ENCODE data around the gene CDK7.

CDK7 gene

GRCh38 chr5:69300537-69301203 lies 66.0 kb downstream of the CDK7 start:
- Histone ChIP-seq H3K4ac (ENCODE audit: low read length) (no peak overlapping the region), H4K8ac (ENCODE audit: low read depth, low read length) (no peak overlapping the region), H3K9me3 (replicated peaks in 1 of 2; ENCODE audit: control insufficient read depth in 2 of 2, insufficient read depth in 1 of 2, low read depth in 1 of 2, low read length in 2 of 2) (no peaks in the 10 kb centered on the region), H2AK5ac (ENCODE audit: low read depth, low read length) (no peak overlapping the region), H3K4me1 (ENCODE audit: control insufficient read depth in 2 of 2, insufficient read depth in 1 of 2, low read depth in 1 of 2, low read length in 2 of 2) (no peaks in the 10 kb centered on the region), H2BK15ac (ENCODE audit: low read length) (no peak overlapping the region), H2AFZ (ENCODE audit: low read length) (peak overlapping the region; percentile 2), H2BK120ac (ENCODE audit: low read depth, low read length) (no peak overlapping the region), H2BK5ac (ENCODE audit: low read length) (no peak overlapping the region), H3K27ac (replicated peaks; ENCODE audit: low read length) (no peak overlapping the region), H3K36me3 (replicated peaks in 1 of 2; ENCODE audit: control insufficient read depth in 2 of 2, insufficient read depth in 2 of 2, low read length in 2 of 2) (no peaks in the 10 kb centered on the region), H3K27me3 (ENCODE audit: control insufficient read depth in 3 of 3, insufficient read depth in 3 of 3, low read depth in 1 of 3, low read length in 3 of 3) (no peaks in the 10 kb centered on the region), H3K4me3 (ENCODE audit: low read length in 2 of 2) (no peak overlapping the region), H4K91ac (ENCODE audit: low read depth, low read length, poor library complexity) (no peak overlapping the region), H3K4me2 (ENCODE audit: insufficient read depth, low read length, poor library complexity, severe bottlenecking) (no peak overlapping the region), H3K14ac (ENCODE audit: low read length) (no peak overlapping the region), H2BK12ac (ENCODE audit: low read length) (no peak overlapping the region), H3K79me1 (ENCODE audit: low read depth, low read length) (no peaks in the 10 kb centered on the region), H3K23ac (ENCODE audit: low read depth, low read length, poor library complexity) (no peak overlapping the region), H3K9ac (ENCODE audit: low read depth, low read length, poor library complexity) (no peak overlapping the region), H3K18ac (ENCODE audit: low read length) (no peak overlapping the region)
- WGBS, 2 donors (ENCODE audit: extremely low coverage in 2 of 2, insufficient read length in 2 of 2, insufficient replicate concordance in 1 of 2): no CpG with 5 or more reads among the region's 5 CpGs
- DNase-seq (ENCODE audit: low spot score): no peak

GRCh38 chr5:69305512-69305911 lies 70.8 kb downstream of the CDK7 start:
- no peak overlapping the region for H2BK12ac ChIP-seq (ENCODE audit: low read length)
- H3K27ac ChIP-seq (replicated peaks; ENCODE audit: low read length): no peak overlapping the region
- no peak overlapping the region for H3K4me3 ChIP-seq (ENCODE audit: low read length in 2 of 2)
- no peak overlapping the region for H3K18ac ChIP-seq (ENCODE audit: low read length)
- H3K27me3 ChIP-seq (ENCODE audit: control insufficient read depth in 3 of 3, insufficient read depth in 3 of 3, low read depth in 1 of 3, low read length in 3 of 3): no peaks in the 10 kb centered on the region
- no peak overlapping the region for H3K4ac ChIP-seq (ENCODE audit: low read length)
- H2BK15ac ChIP-seq (ENCODE audit: low read length): no peak overlapping the region
- no peaks in the 10 kb centered on the region for H3K79me1 ChIP-seq (ENCODE audit: low read depth, low read length)
- no peak overlapping the region for H4K91ac ChIP-seq (ENCODE audit: low read depth, low read length, poor library complexity)
- no peaks in the 10 kb centered on the region for H3K4me1 ChIP-seq (ENCODE audit: control insufficient read depth in 2 of 2, insufficient read depth in 1 of 2, low read depth in 1 of 2, low read length in 2 of 2)
- no peaks in the 10 kb centered on the region for H3K36me3 ChIP-seq (replicated peaks in 1 of 2; ENCODE audit: control insufficient read depth in 2 of 2, insufficient read depth in 2 of 2, low read length in 2 of 2)
- DNase-seq (ENCODE audit: low spot score): no peak
- H3K9me3 ChIP-seq (replicated peaks in 1 of 2; ENCODE audit: control insufficient read depth in 2 of 2, insufficient read depth in 1 of 2, low read depth in 1 of 2, low read length in 2 of 2): no peaks in the 10 kb centered on the region
- H3K14ac ChIP-seq (ENCODE audit: low read length): no peak overlapping the region
- H2AFZ ChIP-seq (ENCODE audit: low read length): no peak overlapping the region
- H2BK120ac ChIP-seq (ENCODE audit: low read depth, low read length): no peak overlapping the region
- H3K23ac ChIP-seq (ENCODE audit: low read depth, low read length, poor library complexity): no peak overlapping the region
- H4K8ac ChIP-seq (ENCODE audit: low read depth, low read length): no peak overlapping the region
- H2AK5ac ChIP-seq (ENCODE audit: low read depth, low read length): no peak overlapping the region
- H3K9ac ChIP-seq (ENCODE audit: low read depth, low read length, poor library complexity): no peak overlapping the region
- no CpG with 5 or more reads among the region's 8 CpGs for WGBS, 2 donors (ENCODE audit: extremely low coverage in 2 of 2, insufficient read length in 2 of 2, insufficient replicate concordance in 1 of 2)
- H3K4me2 ChIP-seq (ENCODE audit: insufficient read depth, low read length, poor library complexity, severe bottlenecking): no peak overlapping the region
- H2BK5ac ChIP-seq (ENCODE audit: low read length): no peak overlapping the region

GRCh38 chr5:69308046-69308553 lies 73.4 kb downstream of the CDK7 start:
- no peak overlapping the region for H3K27ac ChIP-seq (replicated peaks; ENCODE audit: low read length)
- no peak overlapping the region for H2BK12ac ChIP-seq (ENCODE audit: low read length)
- no peaks in the 10 kb centered on the region for H3K36me3 ChIP-seq (replicated peaks in 1 of 2; ENCODE audit: control insufficient read depth in 2 of 2, insufficient read depth in 2 of 2, low read length in 2 of 2)
- no peak overlapping the region for H2AFZ ChIP-seq (ENCODE audit: low read length)
- no peak overlapping the region for H3K23ac ChIP-seq (ENCODE audit: low read depth, low read length, poor library complexity)
- no peaks in the 10 kb centered on the region for H3K27me3 ChIP-seq (ENCODE audit: control insufficient read depth in 3 of 3, insufficient read depth in 3 of 3, low read depth in 1 of 3, low read length in 3 of 3)
- no peak overlapping the region for H2BK120ac ChIP-seq (ENCODE audit: low read depth, low read length)
- H3K4me1 ChIP-seq (ENCODE audit: control insufficient read depth in 2 of 2, insufficient read depth in 1 of 2, low read depth in 1 of 2, low read length in 2 of 2): no peaks in the 10 kb centered on the region
- DNase-seq (ENCODE audit: low spot score): no peak
- H2BK5ac ChIP-seq (ENCODE audit: low read length): no peak overlapping the region
- no peak overlapping the region for H4K8ac ChIP-seq (ENCODE audit: low read depth, low read length)
- no peak overlapping the region for H3K18ac ChIP-seq (ENCODE audit: low read length)
- H4K91ac ChIP-seq (ENCODE audit: low read depth, low read length, poor library complexity): no peak overlapping the region
- no peak overlapping the region for H3K14ac ChIP-seq (ENCODE audit: low read length)
- H3K9me3 ChIP-seq (replicated peaks in 1 of 2; ENCODE audit: control insufficient read depth in 2 of 2, insufficient read depth in 1 of 2, low read depth in 1 of 2, low read length in 2 of 2): no peaks in the 10 kb centered on the region
- no peaks in the 10 kb centered on the region for H3K79me1 ChIP-seq (ENCODE audit: low read depth, low read length)
- WGBS, 2 donors (ENCODE audit: extremely low coverage in 2 of 2, insufficient read length in 2 of 2, insufficient replicate concordance in 1 of 2): no CpG with 5 or more reads among the region's 3 CpGs
- no peak overlapping the region for H3K4me3 ChIP-seq (ENCODE audit: low read length in 2 of 2)
- H3K4ac ChIP-seq (ENCODE audit: low read length): no peak overlapping the region
- no peak overlapping the region for H2BK15ac ChIP-seq (ENCODE audit: low read length)
- no peak overlapping the region for H3K4me2 ChIP-seq (ENCODE audit: insufficient read depth, low read length, poor library complexity, severe bottlenecking)
- H2AK5ac ChIP-seq (ENCODE audit: low read depth, low read length): no peak overlapping the region
- no peak overlapping the region for H3K9ac ChIP-seq (ENCODE audit: low read depth, low read length, poor library complexity)

GRCh38 chr5:69309380-69309779 lies 74.7 kb downstream of the CDK7 start:
- Histone ChIP-seq H4K91ac (ENCODE audit: low read depth, low read length, poor library complexity) (no peak overlapping the region), H3K14ac (ENCODE audit: low read length) (no peak overlapping the region), H2AK5ac (ENCODE audit: low read depth, low read length) (no peak overlapping the region), H3K9ac (ENCODE audit: low read depth, low read length, poor library complexity) (no peak overlapping the region), H3K4me1 (ENCODE audit: control insufficient read depth in 2 of 2, insufficient read depth in 1 of 2, low read depth in 1 of 2, low read length in 2 of 2) (no peaks in the 10 kb centered on the region), H2BK15ac (ENCODE audit: low read length) (no peak overlapping the region), H2AFZ (ENCODE audit: low read length) (no peak overlapping the region), H3K27me3 (ENCODE audit: control insufficient read depth in 3 of 3, insufficient read depth in 3 of 3, low read depth in 1 of 3, low read length in 3 of 3) (no peaks in the 10 kb centered on the region), H3K4me3 (ENCODE audit: low read length in 2 of 2) (no peak overlapping the region), H3K4ac (ENCODE audit: low read length) (no peak overlapping the region), H3K27ac (replicated peaks; ENCODE audit: low read length) (no peak overlapping the region), H3K9me3 (replicated peaks in 1 of 2; ENCODE audit: control insufficient read depth in 2 of 2, insufficient read depth in 1 of 2, low read depth in 1 of 2, low read length in 2 of 2) (no peaks in the 10 kb centered on the region), H3K79me1 (ENCODE audit: low read depth, low read length) (no peaks in the 10 kb centered on the region), H3K23ac (ENCODE audit: low read depth, low read length, poor library complexity) (no peak overlapping the region), H3K18ac (ENCODE audit: low read length) (no peak overlapping the region), H4K8ac (ENCODE audit: low read depth, low read length) (no peak overlapping the region), H3K4me2 (ENCODE audit: insufficient read depth, low read length, poor library complexity, severe bottlenecking) (no peak overlapping the region), H2BK5ac (ENCODE audit: low read length) (no peak overlapping the region), H3K36me3 (replicated peaks in 1 of 2; ENCODE audit: control insufficient read depth in 2 of 2, insufficient read depth in 2 of 2, low read length in 2 of 2) (no peaks in the 10 kb centered on the region), H2BK120ac (ENCODE audit: low read depth, low read length) (no peak overlapping the region), H2BK12ac (ENCODE audit: low read length) (no peak overlapping the region)
- DNase-seq (ENCODE audit: low spot score): no peak
- no CpG with 5 or more reads among the region's 5 CpGs for WGBS, 2 donors (ENCODE audit: extremely low coverage in 2 of 2, insufficient read length in 2 of 2, insufficient replicate concordance in 1 of 2)

Measured in neuronal stem cell (in vitro differentiated cells).